GM19397 (cell line): ENCODE results near the gene A2ML1.
"Not testable (repeated sequence)": the region's sequence is repeated elsewhere in the genome, so short reads cannot be mapped to it uniquely, and the experiment has no call there.

Source experiments
- ATAC-seq: cut with Tn5 transposase; IDR thresholded peaks from one replicate; pipeline ENCODE4 v1.9.1; 2021; ENCODE audit warnings: mild to moderate bottlenecking, moderate library complexity; ENCODE audit not compliant: unreplicated experiment

Gene A2ML1

DNA sequence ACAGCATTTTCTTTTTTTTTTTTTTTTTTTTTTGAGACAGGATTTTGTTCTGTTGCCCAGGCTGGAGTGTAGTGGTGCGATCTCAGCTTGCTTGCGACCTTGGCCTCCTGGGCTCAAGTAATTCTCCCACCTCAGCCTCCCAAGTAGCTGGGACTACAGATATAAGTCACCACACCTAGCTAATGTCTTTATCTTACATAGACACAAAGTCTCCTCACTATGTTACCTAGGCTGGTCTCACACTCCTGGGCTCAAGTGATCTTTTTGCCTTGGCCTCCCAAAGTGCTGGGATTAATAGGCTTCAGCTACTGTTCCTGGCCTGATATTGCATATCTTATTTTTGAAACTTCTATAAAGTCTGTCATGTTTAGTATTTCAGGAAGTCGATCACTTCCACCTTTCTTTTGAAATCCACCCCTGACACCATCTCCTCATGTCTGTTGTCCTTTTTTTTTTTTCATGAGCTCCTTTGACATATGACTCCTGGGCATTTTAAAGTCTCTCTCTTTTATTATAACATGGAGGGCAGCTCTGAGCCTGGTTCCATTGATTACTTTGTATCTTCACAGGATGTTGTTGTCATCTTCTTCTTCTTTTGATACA, 5.9 kb upstream of the A2ML1 start:
- no peak for ATAC-seq

DNA sequence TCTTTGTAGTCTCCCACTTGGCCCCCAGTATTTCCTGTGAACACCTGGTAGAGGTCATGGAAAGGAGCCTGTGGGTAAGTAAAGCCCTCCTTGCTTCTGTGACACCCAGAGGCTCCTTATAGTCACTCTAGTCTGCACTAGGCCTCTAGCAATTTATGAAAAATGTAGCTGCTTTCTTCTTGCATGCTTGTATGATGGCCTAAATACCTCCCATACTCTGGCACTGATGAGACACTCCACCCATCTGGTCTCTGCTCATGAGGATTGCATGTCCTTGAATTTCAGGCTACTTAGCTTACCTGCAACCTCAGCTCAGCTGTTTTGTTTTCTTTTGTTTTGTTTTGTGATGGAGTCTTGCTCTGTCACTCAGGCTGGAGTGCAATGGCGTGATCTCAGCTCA, 4.6 kb upstream of the A2ML1 start:
- ATAC-seq = no peak

DNA sequence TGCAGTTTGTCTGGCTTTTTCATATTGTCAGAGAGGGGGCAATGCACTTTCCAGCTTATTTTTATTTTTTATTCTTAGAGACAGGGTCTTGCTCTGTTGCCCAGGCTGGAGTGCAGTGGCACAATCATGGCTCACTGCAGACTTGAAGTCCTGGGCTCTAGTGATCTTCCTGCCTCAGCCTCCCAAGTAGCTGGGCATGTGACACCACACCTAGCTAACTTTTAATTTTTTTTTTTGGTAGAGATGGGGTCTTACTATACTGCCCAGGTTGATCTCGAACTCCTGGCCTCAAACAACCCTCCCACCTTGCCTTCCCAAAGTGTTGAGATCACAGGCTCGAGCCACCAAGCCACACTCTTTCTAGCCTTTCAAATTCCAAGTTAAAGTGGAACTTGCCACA, 3.9 kb upstream of the A2ML1 start:
- ATAC-seq = no peak

DNA sequence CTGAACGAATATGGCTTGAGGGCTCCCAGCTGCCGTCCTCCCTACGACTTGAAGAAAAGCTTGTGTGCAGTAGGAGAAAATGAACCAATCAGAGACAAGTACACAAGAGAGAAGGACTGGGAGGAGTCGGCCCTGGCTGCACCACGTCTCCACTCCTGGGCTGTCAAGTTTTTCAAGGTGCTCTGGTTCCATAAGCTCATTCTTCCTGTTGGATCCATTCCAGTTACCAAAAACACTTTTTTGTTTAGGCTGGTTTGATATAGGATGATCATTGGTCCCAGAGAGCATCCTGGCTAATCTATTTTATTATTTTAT, 2.8 kb upstream of the A2ML1 start:
- no peak for ATAC-seq

DNA sequence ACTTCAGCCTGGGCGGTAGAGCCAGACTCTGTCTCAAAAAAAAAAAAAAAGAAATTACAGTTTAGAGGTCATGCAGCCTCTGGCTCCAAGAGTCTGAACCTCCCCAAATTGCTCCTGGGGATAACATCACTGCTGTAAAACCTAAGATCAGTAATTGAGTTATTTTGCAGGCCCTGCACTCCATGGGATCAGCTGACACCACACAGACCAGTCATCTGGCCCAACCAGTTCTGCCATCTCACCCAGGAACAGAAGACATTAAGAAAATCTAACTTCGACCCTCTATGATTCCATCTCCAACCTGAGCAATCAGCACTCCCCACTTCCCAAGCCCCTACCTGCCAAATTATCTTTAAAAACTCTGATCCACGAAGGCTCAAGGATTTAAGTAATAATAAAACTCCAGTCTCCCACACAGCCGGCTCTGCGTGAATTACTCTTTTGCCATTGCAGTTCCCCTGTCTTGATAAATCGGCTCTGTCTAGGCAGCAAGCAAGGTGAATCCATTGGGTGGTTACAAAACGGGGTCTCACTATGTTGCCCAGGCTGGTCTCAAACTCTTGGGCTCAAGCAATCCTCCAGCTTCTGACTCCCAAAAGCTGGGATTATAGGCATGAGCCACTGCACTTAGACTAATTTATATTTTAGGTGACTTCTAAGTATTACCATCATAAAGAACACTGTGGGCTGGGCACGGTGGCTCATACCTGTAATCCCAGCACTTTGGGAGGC, 1.6 kb upstream of the A2ML1 start:
- ATAC-seq = not testable (repeated sequence)

DNA sequence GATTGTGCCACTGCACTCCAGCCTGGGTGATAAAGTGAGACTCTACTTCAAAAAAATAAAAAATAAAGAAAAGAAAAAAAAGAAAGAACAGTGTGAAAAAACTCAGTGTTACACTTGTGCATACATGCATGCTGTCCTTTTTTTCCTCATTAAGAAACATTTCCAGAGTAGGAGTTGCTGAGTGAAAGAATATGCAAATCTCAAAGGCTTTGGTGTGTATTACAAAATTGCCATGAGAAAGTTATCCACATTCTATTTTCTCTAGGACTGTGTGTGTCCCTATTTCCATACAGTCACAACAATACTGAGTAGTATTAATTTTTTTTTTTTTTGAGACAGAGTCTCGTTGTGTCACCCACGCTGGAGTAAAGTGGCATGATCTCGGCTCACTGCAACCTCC, 830 bp upstream of the A2ML1 start:
- ATAC-seq = no peak

DNA sequence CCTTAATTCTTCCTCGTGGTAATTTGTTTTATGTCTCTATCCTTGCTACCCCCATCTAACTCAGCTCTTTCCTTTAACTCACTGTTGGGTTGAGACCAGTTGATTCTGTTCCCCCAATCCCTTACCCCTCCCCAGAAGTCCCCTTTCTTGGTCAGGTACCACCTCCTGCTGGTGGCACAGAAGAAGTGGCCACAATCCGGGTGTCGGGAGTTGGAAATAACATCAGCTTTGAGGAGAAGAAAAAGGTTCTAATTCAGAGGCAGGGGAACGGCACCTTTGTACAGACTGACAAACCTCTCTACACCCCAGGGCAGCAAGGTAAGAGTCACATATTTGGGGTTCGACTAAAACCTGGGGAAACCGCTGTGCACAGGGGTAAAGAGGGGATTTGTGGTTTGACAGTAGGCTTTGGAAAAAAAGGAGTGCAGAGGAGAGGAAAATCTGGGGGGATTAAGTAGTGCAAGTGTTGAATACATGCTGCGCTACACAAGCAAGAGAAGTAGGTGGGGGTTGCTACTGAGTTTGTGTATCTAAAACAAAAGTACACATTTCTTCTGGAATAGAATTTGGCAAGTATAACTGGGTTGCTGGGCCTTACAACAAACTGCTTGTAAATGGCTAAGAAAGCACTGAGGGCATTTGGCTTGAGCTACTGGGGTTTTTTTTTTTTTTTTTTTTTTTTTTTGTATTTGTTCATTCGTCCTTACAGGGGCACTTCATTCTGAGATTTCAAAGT, 1.3 kb downstream of the A2ML1 start:
- ATAC-seq = no peak

DNA sequence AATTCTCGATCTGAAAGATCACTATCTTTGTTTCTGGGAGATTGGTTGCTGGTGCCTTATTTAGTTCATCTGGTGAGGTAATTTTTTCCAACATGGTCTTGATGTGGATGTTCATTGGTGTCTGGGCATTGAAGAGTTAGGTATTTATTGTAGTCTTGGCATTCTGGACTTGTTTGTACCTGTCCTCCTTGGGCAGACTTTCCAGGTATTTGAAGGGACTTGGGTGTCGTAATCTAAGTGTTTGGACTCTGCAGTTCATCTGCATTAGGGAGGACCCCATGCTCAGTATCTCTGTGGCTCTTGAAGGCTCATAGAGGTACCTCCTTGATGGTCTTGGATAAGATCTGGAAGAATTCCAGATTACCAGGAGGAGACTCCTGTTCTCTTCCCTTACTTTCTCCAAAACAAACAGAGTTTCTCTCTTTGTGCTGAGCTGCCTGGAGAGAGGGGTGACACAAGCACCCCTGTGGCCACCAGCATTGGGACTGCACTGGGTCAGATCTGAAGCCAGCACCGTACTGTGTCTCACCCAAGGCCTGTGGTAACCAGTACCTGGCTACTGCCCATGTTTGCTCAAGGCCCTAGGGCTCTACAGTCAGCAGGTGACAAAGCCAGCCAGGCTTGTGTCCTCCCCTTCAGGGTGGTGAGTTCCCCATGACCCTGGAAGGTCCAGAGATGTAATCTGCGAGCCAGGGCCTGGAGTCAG, 5.3 kb downstream of the A2ML1 start:
- no peak for ATAC-seq

DNA sequence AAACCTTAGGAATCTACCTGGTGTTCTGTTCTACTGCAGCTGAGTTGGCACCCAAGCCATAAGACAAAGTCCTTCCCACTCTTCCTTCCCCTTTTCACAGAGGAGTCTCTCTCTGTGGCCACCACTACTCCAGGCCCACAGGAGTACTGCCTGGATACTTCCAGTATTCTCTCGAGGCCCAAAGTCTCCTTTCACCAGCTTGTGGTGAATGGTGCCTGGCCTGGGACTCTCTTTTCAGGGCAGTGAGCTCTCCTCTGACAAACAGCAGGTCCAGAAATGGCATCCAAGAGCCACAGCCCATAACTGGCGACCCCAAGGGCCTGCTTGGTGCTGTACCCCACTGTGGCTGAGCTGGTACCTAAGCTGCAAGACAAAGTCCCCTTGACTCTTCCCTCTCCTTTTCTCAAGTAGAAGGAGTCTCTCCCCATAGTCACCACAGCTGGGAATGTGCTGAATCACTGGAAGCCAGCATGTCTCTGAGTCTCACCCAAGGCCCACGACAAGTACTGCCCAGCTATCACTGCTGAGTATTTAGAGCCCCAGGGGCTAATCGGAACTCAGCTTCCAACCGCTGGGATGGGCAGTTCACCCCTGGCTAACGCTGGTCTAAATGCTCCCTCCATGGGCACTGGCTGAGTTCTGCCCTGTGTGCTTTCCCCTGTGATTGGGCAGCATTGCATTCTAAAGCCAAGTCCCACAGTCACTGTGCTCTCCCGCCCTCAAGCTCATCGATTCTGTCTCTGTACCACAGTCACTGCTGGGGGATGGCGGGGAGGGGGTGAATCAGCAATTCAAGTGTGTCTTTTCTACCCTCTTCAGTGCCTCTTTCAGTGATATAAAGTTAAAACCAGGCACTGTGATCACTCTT, 6.1 kb downstream of the A2ML1 start:
- ATAC-seq = no peak

DNA sequence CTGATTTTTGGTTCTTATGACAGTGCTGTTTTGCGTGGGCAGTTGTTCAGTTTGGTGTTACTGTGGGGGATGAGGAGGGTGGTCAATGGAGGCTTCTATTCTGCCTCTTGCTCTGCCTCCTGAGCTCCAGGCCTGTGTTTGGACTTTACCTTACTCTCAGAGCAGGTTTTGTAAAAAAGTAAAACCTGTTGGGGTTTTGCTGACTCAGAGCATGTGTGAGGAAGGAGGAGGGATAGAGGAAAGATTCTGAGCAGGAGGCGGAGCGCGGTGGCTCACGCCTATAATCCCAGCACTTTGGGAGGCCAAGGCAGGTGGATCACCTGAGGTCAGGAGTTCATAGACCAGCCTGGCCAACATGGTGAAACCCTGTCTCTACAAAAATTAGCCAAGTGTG, 6.7 kb downstream of the A2ML1 start:
- ATAC-seq = no peak

DNA sequence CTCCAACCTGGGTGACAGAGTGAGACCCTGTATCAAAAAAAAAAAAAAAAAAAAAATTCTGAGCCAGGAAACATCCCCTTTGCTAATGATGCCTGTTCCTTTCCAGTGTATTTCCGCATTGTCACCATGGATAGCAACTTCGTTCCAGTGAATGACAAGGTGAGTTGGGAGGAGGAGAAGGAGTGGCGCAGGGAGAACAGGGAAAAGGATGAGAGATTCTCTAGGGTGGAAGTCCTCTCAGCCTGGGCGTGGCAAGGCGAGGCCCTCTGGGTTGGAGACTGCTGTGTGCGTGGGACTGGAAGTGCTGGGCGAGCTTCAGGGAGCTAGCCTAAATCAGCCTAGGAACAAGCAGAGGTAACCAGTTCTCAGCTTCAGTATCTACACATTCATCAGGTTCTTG, 7.2 kb downstream of the A2ML1 start:
- ATAC-seq = no peak

DNA sequence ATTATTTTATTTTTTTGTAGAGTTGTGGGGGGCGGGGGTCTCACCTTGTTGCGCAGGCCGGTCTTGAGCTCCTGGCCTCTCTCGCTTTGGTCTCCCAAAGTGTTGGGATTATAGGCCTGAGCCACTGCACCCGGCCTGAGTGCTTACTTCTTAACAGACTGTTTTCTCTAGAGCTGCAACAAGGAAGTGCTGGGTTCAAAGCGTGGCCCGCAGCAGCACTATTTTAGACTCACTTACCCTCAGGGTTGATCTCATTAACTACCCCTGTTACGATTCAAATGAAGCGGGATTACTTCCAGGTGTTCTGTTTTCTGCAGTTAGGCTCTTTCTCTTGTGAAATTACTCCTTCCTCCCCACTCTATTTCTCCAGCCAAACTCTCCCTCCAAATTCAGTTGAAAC, 8.7 kb downstream of the A2ML1 start:
- no peak for ATAC-seq

DNA sequence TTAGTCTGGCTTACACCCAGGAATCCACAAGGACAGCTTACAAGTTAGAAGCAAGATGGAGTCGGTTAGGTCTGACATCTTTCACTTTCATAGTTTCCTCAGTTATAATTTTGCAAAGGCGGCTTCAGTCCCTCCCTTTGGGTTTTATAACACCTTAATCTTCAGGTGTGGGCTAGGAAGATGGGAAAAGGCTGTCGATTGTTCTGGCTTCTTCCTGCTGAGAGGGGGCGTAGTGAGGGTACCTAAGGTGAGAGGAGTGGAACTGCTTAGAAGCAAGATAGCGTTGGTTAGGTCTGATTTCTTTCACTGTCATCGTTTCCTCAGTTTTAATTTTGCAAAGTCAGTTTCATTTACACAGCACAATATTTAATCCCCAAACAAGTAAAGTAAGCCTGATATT, 10.1 kb downstream of the A2ML1 start:
- ATAC-seq = no peak

DNA sequence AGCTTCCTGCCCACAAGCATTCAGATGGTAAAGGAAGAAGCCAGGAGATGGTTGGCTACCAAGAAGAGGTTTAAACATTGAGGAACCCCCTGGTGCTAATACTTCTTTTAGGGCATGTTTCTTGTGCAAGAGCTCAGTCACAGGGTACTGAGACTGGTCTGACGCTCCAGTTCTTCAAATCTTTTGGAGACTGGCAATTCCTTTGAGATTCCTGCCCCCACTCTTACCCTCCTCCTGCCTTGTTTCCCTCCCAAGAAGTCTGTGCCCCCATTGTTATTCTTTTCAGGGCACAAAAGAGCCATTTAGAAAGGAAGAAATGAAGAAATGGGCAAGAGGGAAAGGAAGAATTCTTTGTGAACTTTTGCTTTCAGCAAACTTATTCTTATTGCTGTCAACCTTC, 11.8 kb downstream of the A2ML1 start:
- no peak for ATAC-seq

DNA sequence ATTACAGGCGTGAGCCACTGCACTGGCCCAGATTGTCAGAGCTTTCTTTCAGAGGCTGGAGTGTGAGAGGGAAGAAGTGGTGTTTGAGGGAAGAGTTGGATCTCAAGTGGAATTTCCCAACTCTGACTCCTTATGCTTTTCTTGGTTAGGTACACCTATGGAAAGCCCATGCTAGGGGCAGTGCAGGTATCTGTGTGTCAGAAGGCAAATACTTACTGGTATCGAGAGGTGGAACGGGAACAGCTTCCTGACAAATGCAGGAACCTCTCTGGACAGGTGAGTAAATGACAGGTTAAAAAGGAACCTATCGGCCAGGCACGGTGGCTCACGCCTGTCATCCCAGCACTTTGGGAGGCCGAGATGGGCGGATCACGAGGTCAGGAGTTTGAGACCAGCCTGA, 14.9 kb downstream of the A2ML1 start:
- no peak for ATAC-seq

DNA sequence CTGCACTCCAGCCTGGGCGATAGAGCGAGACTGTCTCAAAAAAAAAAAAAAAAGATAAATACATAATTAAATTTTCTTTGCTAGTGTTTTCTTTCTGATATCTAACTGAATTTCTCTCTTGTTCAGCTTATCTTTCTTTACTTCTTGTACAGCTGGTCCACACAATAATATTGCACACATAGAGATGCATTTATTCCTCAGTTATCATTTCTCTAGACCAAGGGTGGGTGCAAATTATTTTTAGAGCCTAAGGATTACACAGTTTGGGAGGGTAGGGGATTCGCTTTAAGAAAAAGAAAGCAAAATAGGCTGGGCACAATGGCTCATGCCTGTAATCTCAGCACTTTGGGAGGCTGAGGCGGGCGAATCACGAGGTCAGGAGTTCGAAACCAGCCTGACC, 17.9 kb downstream of the A2ML1 start:
- no peak for ATAC-seq

DNA sequence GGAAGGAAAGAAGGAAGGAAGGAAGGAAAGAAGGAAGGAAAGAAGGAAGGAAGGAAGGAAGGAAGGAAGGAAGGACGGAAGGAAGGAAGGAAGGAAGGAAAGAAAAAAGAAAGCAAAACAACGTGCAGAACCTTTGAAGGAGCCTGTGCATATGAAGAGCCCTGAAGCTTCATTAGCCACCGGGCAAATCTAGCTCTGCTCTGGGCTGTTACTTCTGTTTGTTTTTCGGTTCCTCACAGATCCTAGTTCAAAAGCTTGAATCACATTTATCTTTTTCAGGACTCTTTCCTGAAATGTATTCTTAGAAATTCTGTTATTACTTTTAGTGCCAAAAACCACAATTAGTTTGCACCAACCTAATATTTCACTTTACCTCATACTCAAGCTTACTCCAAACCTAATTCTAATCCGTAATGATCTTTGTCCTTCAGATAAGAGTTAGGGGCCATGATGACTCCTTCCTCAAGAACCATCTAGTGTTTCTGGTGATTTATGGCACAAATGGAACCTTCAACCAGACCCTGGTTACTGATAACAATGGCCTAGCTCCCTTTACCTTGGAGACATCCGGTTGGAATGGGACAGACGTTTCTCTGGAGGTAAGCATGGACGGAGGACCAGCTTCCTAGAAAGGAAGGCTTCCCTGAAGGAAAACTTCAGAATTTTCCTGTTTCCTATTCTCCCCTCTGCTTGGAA, 18.7 kb downstream of the A2ML1 start:
- ATAC-seq = no peak

DNA sequence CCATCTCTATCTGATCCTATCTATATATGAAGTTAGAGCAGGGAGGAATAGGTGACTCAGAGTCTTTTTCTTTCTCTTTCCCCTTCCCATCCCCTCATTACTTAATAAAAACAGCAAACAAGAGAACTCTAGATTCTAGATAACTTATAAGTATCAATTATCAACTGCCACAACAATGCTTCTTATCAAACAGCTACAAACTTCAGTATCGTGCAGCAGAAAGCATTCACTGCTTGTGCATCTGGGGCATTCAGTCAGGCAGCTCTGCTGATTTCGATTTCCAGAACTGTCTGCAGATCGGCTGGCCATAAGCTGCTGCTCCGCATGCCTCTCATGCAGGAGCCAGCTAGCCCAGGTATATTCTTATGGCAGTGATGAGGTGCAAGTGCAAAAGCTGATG, 19.4 kb downstream of the A2ML1 start:
- no peak for ATAC-seq

DNA sequence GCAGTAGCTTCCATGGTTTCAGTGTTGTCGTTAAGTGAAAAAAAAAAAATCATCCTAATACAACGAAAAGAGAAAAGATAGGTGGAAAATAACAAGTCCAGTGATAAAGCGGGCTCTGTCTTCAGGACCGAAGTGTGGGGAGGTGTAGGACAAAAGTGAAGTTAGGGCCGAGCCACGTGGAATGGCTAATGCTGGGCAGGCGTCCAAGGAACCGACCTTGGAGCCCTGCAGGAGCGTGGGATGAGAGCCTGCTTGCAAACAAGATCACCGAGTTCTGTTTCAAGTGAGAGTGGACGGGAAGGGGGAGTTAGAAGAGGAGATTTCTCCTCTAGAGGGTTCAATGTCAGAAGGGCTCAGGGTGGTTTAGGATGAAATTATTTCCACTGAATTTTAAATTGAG, 22.2 kb downstream of the A2ML1 start:
- ATAC-seq = no peak

DNA sequence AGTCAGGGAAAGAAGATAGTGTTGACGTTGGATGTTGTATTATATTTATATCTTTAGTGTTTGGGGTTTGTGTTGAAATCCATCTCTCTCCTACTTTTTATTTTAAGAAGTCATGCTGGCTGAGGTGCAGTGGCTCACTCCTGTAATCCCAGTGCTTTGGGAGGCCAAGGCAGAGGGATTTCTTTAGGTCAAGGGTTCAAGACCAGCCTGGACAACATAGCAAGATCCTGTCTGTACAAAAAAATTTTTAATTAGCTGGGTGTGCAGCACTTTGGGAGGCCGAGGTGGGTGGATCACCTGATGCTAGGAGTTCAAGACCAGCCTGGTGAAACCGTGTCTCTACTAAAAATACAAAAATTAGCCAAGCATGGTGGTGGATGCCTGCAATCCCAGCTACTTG, 23.9 kb downstream of the A2ML1 start:
- no peak for ATAC-seq
